ENCODE measurements around the gene DIRAS2.

GRCh38 chr9:90580576-90580975 lies 62.0 kb downstream of the DIRAS2 start:
- TF ChIP-seq SNAI2 (CRISPR knock-in tag; IDR thresholded peaks at IDR 0.05): no peak
- TF ChIP-seq TCF4 (CRISPR knock-in tag; IDR thresholded peaks at IDR 0.05; ENCODE audit: borderline replicate concordance): no peak
- no peak for TF ChIP-seq ISL1 (CRISPR knock-in tag; IDR thresholded peaks at IDR 0.05)
- no peak for TF ChIP-seq ZNF70 (CRISPR knock-in tag; IDR thresholded peaks at IDR 0.05)
- TF ChIP-seq GLIS3 (CRISPR knock-in tag; IDR thresholded peaks at IDR 0.05): no peak
- TF ChIP-seq ARNTL (CRISPR knock-in tag; IDR thresholded peaks at IDR 0.05; ENCODE audit: borderline replicate concordance, low read depth): no peak
- TF ChIP-seq RARB (CRISPR knock-in tag; IDR thresholded peaks at IDR 0.05): no peak
- no peak for TF ChIP-seq OSR1 (CRISPR knock-in tag; IDR thresholded peaks at IDR 0.05)
